ENCODE results near the gene NUP54. TPM values are rescaled to one million over a fixed set of nuclear protein-coding genes. Genes with fewer than 3 reads are reported as not detected.
A peak's percentile ranks its signal among the peaks of the same experiment; 100 is the strongest.

Gene NUP54
- total RNA-seq, 6 experiments from 2014 or later, result 13.3 to 18.9 (median 14.4) TPM

DNA sequence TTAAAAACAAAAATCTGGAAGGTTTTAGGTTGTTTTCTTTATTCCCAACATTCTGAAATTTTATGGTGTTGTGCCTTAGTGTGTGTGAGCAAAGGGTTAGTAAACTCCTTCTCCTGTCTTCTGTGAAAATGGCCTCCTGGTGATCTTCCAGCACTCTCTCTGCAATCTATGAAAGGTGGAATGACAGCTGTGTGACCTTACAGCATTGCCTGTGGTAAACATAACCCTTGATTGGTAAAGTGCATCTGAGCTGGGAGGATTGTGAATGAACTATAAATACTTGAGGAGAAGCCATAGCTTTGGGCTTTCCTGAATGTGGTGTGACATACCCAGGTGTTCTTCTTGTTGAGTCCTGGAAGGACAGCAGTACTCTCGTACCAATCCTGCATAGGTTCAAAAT lies 63.7 kb downstream of the NUP54 start:
- Histone ChIP-seq H3K27me3 (no peaks in the 10 kb centered on the region), H3K9me3 (no peaks in the 10 kb centered on the region), H3K4me3 (no peak overlapping the region), H3K4me1 (peaks cover 0 to 15% (median 1%) of the 10 kb centered on the region in 4 donors), H3K36me3 (no peaks in the 10 kb centered on the region), H3K27ac (no peak overlapping the region)
- intact Hi-C loops (cut with DNase I), result loop anchor here in 1 of 2 donors (10.0 kb wide), 1 partner anchor 170 kb away; no protein-coding TSS in a partner anchor
- DNase-seq (no peak), ATAC-seq (peak in 3 of 4 donors; percentile 34 to 68 (median 43))
- TF ChIP-seq, protein P1, sequence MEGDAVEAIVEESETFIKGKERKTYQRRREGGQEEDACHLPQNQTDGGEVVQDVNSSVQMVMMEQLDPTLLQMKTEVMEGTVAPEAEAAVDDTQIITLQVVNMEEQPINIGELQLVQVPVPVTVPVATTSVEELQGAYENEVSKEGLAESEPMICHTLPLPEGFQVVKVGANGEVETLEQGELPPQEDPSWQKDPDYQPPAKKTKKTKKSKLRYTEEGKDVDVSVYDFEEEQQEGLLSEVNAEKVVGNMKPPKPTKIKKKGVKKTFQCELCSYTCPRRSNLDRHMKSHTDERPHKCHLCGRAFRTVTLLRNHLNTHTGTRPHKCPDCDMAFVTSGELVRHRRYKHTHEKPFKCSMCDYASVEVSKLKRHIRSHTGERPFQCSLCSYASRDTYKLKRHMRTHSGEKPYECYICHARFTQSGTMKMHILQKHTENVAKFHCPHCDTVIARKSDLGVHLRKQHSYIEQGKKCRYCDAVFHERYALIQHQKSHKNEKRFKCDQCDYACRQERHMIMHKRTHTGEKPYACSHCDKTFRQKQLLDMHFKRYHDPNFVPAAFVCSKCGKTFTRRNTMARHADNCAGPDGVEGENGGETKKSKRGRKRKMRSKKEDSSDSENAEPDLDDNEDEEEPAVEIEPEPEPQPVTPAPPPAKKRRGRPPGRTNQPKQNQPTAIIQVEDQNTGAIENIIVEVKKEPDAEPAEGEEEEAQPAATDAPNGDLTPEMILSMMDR (IDR thresholded peaks at IDR 0.05), result no peak
- no peak for TF ChIP-seq POLR2A (IDR thresholded peaks at IDR 0.05)
- 78% methylated on average over 1 of the region's 1 CpG for WGBS (ENCODE audit: insufficient coverage, low coverage, low lambda C conversion rate, missing lambda C conversion rate)

DNA sequence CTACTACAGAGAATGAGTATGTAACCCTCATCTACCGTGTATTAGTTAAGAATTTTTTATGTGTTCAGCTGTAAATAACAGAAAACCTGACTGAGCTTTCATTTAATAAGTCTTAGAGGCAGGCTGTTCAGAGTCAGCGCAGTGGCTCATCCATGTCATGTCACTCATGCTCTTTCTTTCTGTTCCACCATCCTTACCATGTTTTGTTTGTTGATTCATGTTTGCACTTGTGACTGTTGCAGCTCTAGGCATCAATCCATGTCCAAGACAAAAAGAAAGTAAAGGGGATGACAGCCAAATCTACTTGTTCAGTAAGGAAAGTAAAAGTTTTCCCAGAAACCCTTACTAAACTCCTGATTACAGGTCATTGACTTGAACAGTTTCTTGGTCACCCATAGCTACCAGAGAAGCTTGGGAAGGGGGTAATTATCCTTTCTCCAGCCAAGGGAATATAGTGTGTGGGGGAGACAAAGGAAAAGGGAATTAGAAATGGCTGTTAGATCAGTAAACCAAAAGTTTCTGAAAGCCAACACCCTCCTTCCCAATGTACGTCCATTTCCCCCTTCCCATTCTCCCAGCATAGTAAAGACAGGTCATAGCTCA lies 64.7 kb downstream of the NUP54 start:
- DNase-seq (no peak), ATAC-seq (peak in 2 of 4 donors; percentile 32 to 44)
- TF ChIP-seq POLR2A (IDR thresholded peaks at IDR 0.05), result no peak
- TF ChIP-seq, protein P1 (IDR thresholded peaks at IDR 0.05), result no peak
- Histone ChIP-seq H3K4me3 (no peak overlapping the region), H3K4me1 (peaks cover 0 to 15% (median 1%) of the 10 kb centered on the region in 4 donors), H3K36me3 (no peaks in the 10 kb centered on the region), H3K27me3 (no peaks in the 10 kb centered on the region), H3K9me3 (no peaks in the 10 kb centered on the region), H3K27ac (no peak overlapping the region)
- intact Hi-C loops (cut with DNase I), result loop anchor here in 1 of 2 donors (10.0 kb wide), 1 partner anchor 169 kb away; no protein-coding TSS in a partner anchor
- 65% methylated on average over 3 of the region's 3 CpGs for WGBS (ENCODE audit: insufficient coverage, low coverage, low lambda C conversion rate, missing lambda C conversion rate)

- H3K4me3 ChIP-seq, result no peak overlapping the region
- no peak for DNase-seq
- no peaks in the 10 kb centered on the region for H3K4me1 ChIP-seq
- intact Hi-C loops (cut with DNase I), result no loop called here
- TF ChIP-seq, protein P1 (IDR thresholded peaks at IDR 0.05), result no peak
- no peak for TF ChIP-seq POLR2A (IDR thresholded peaks at IDR 0.05)
- no peaks in the 10 kb centered on the region for H3K27me3 ChIP-seq
- no peaks in the 10 kb centered on the region for H3K9me3 ChIP-seq
- no peaks in the 10 kb centered on the region for H3K36me3 ChIP-seq
- H3K27ac ChIP-seq, result no peak overlapping the region
- 46% methylated on average over 4 of the region's 4 CpGs for WGBS (ENCODE audit: insufficient coverage, low coverage, low lambda C conversion rate, missing lambda C conversion rate)
- ATAC-seq, result peak; percentile 38 to 61 (median 56)
These were observed 70.1 kb downstream of the NUP54 start for GRCh38 chr4:76078033-76078613.

DNA sequence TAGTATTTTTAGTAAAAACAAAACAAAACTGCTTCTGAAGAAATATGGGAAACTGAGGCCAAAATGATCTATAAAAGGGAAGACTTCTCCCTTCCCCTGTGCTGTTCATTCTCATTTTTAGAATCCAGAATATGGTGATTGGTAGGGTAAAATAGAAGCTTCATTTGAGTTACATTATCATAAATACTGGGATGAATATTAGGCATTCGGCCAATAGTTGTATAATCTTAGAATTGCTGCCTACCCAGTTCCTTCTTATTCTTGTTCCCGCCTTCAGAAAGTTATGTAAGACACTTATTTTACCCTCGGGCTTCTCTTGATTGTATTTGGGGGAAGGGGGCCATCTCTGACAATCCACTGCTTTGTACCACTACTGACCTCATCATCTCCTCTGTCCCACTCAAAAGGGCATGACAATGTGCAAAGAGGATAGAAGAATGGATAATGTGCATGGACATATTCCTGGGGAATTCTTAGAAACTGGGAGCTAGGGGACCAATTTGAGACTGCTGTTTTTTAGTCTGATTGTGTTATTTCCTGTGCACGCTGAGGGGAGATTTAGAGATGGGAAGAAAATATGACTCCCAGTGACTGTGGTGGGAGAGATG lies 73.1 kb downstream of the NUP54 start:
- TF ChIP-seq, protein P1 (IDR thresholded peaks at IDR 0.05), result no peak
- 69% methylated on average over 4 of the region's 4 CpGs for WGBS (ENCODE audit: insufficient coverage, low coverage, low lambda C conversion rate, missing lambda C conversion rate)
- no peak overlapping the region for H3K27ac ChIP-seq
- H3K36me3 ChIP-seq, result no peaks in the 10 kb centered on the region
- no peaks in the 10 kb centered on the region for H3K27me3 ChIP-seq
- no peak overlapping the region for H3K4me3 ChIP-seq
- no peaks in the 10 kb centered on the region for H3K9me3 ChIP-seq
- ATAC-seq (no peak), DNase-seq (no peak)
- H3K4me1 ChIP-seq, result no peaks in the 10 kb centered on the region
- intact Hi-C loops (cut with DNase I), result no loop called here
